HepG2 (cell line): ENCODE measurements around the gene KCNE5. TPM values are rescaled to one million over a fixed set of nuclear protein-coding genes. Genes with fewer than 3 reads are reported as not detected.

Experiments used
- ATAC-seq: fragments of 200-7000 bp; cut with Tn5 transposase; 3 replicates; pipeline ENCODE4 v1.9.1; 2020; ENCODE audit warnings: mild to moderate bottlenecking, moderate library complexity
- Bru-seq: library from RNA; stranded (reverse); fragments of 400-500 nt; gene quantifications from one replicate; lab custom pipeline; 2021; lab: Mats Ljungman, UMichigan
- BruChase-seq, 2 experiments: library from RNA; stranded (reverse); fragments of 400-500 nt; gene quantifications; one replicate each; lab custom pipeline; 2021; lab: Mats Ljungman, UMichigan
- BruUV-seq: library from RNA; stranded (reverse); fragments of 400-500 nt; replicated peaks from 2 replicates; lab custom pipeline; 2021; lab: Mats Ljungman, UMichigan
- CTCF ChIA-PET: fragments of 300-600 bp; formaldehyde crosslinking; extraction: SDS; loops from one replicate; lab custom pipeline; 2021; ENCODE audit warnings: low total read pairs, inconsistent platforms, low intra/inter-chr PET ratio; lab: Yijun Ruan, JAX
- POLR2A ChIA-PET: fragments of 350-600 bp; sonication (Branson Sonifier 250); formaldehyde crosslinking; loops from one replicate; lab custom pipeline; 2020; ENCODE audit warnings: antibody characterized with exemption, inconsistent platforms; lab: Yijun Ruan, JAX
- DNase-seq: peaks from one replicate; pipeline ENCODE4 v3.0.0-alpha.2; 2015; ENCODE audit warnings: low spot score
- FAIRE-seq: peaks from 3 replicates; lab custom pipeline; 2011; peaks lifted over from hg19 to GRCh38; lab: Jason Lieb, UNC
- H2AFZ ChIP-seq: one replicate; pipeline ENCODE4 v1.6.1; 2011; ENCODE audit warnings: low read length, inconsistent platforms
- H3K27ac ChIP-seq: fragments of 300-600 bp; 3 replicates; pipeline ENCODE4 v1.8.0; 2011; ENCODE audit warnings: mixed run types, mild to moderate bottlenecking, mixed read lengths, low read length, inconsistent platforms; ENCODE audit not compliant: insufficient read depth; ENCODE audit errors: extremely low read length
- H3K27me3 ChIP-seq, 2 experiments: fragments of 200-600 bp in 1 of 2; 2 replicates in 1 of 2; 3 replicates in 1 of 2; pipeline versions ENCODE4 v1.6.0 to v1.8.0; 2011; ENCODE audit warnings: low read length in 2 of 2, mild to moderate bottlenecking in 2 of 2, moderate library complexity in 2 of 2, inconsistent platforms in 1 of 2; ENCODE audit not compliant: insufficient read depth in 2 of 2, control insufficient read depth in 1 of 2
- H3K36me3 ChIP-seq, 2 experiments: fragments of 200-600 bp in 1 of 2; replicated peaks in 1 of 2; 2 replicates in 1 of 2; 3 replicates in 1 of 2; pipeline versions ENCODE4 v1.5.1 to v1.8.0; 2011; ENCODE audit warnings: low read length in 2 of 2, inconsistent platforms in 1 of 2; ENCODE audit not compliant: insufficient read depth in 2 of 2, control insufficient read depth in 1 of 2
- H3K4me1 ChIP-seq: 2 replicates; pipeline ENCODE4 v1.5.1; 2012; ENCODE audit warnings: low read length, inconsistent platforms; ENCODE audit not compliant: insufficient read depth
- H3K4me2 ChIP-seq: 2 replicates; pipeline ENCODE4 v1.6.0; 2011; ENCODE audit warnings: low read depth, low read length, inconsistent platforms
- H3K4me3 ChIP-seq, 3 experiments: fragments of 200-600 bp in 1 of 3; sonication (generic), shearing (Covaris generic) in 1 of 3; replicated peaks in 1 of 3; 2 replicates each; pipeline ENCODE4 v1.5.1; 2011 to 2016; ENCODE audit warnings: low read length in 3 of 3, inconsistent platforms in 2 of 3, low read depth in 2 of 3, mild to moderate bottlenecking in 2 of 3, control low read depth in 1 of 3, mixed read lengths in 1 of 3; ENCODE audit not compliant: insufficient read depth in 1 of 3
- H3K79me2 ChIP-seq: one replicate; pipeline ENCODE4 v1.6.1; 2011; ENCODE audit warnings: low read length, inconsistent platforms; ENCODE audit not compliant: insufficient read depth
- H3K9ac ChIP-seq: 2 replicates; pipeline ENCODE4 v1.6.0; 2011; ENCODE audit warnings: mild to moderate bottlenecking, low read depth, low read length, inconsistent platforms; ENCODE audit not compliant: insufficient read depth
- H3K9me3 ChIP-seq: 2 replicates; pipeline ENCODE4 v1.5.1; 2012; ENCODE audit warnings: mild to moderate bottlenecking, low read length
- H4K20me1 ChIP-seq: 2 replicates; pipeline ENCODE4 v1.6.0; 2011; ENCODE audit warnings: inconsistent platforms, mild to moderate bottlenecking, low read length, moderate library complexity; ENCODE audit not compliant: insufficient read depth
- AGO2 ChIP-seq: fragments of 200-400 bp; formaldehyde crosslinking; optimal IDR thresholded peaks from 2 replicates; pipeline ENCODE3; 2017; ENCODE audit warnings: mild to moderate bottlenecking, low read depth, low read length, moderate library complexity
- HNRNPK ChIP-seq: fragments of 200-400 bp; formaldehyde crosslinking; IDR thresholded peaks from 2 replicates; pipeline ENCODE4 v1.6.1; 2018; ENCODE audit warnings: low read length, low read depth, moderate library complexity, mild to moderate bottlenecking; ENCODE audit not compliant: poor library complexity, severe bottlenecking
- HOXD1 ChIP-seq: sonication (generic); formaldehyde crosslinking; IDR thresholded peaks from 2 replicates; pipeline ENCODE4 v1.5.0; 2020; ENCODE audit warnings: missing genetic modification reagents
- MED1 ChIP-seq: sonication (generic); formaldehyde crosslinking; IDR thresholded peaks from 2 replicates; pipeline ENCODE4 v1.4.0; 2020; ENCODE audit warnings: missing genetic modification reagents
- MEIS2 ChIP-seq: sonication (generic); formaldehyde crosslinking; IDR thresholded peaks from 2 replicates; pipeline ENCODE4 v1.9.0; 2021; ENCODE audit warnings: mild to moderate bottlenecking, missing genetic modification reagents
- NCOR1 ChIP-seq: fragments of 200-600 bp; sonication (generic); IDR thresholded peaks from 2 replicates; pipeline ENCODE4 v1.7.0; 2017; ENCODE audit warnings: antibody characterized with exemption, low read length, borderline replicate concordance
- NFIB ChIP-seq: sonication (generic); formaldehyde crosslinking; IDR thresholded peaks from 2 replicates; pipeline ENCODE4 v1.9.0; 2021; ENCODE audit warnings: missing genetic modification reagents, mild to moderate bottlenecking, borderline replicate concordance
- TCF7 ChIP-seq: sonication (generic); IDR thresholded peaks from 2 replicates; pipeline ENCODE4 v1.6.1; 2016; ENCODE audit warnings: antibody characterized with exemption, low read depth
- TFE3 ChIP-seq: IDR thresholded peaks from 2 replicates; pipeline ENCODE4 v1.6.1; 2016
- TRIM24 ChIP-seq: sonication (generic); formaldehyde crosslinking; IDR thresholded peaks from 2 replicates; pipeline ENCODE4 v1.8.0; 2022; ENCODE audit warnings: mild to moderate bottlenecking, missing genetic modification reagents
- ZFP1 ChIP-seq: IDR thresholded peaks from 2 replicates; pipeline ENCODE4 v1.6.1; 2016
- ZNF687 ChIP-seq: sonication (generic); formaldehyde crosslinking; IDR thresholded peaks from 2 replicates; pipeline ENCODE4 v1.5.1; 2020; ENCODE audit warnings: mild to moderate bottlenecking, missing genetic modification reagents, moderate library complexity
- WGBS: methylation state at CpG from one replicate; pipeline ENCODE4 v1.1.6; 2017; ENCODE audit warnings: low lambda C conversion rate; 5-methylcytosine and 5-hydroxymethylcytosine counted together
- in situ Hi-C: cut with HindIII; loops from 2 replicates; pipeline ENCODE4 v1.10.0; 2017; ENCODE audit warnings: low pct_unique_long_range_greater_than_20kb; ENCODE audit not compliant: extremely low pct_ligation_motif_present
- intact Hi-C: fragments of 100-400 bp; cut with micrococcal nuclease; formaldehyde crosslinking; loops from one replicate; pipeline ENCODE4 v1.10.0; 2022; ENCODE audit not compliant: unreplicated experiment
- long read RNA-seq, 2 experiments: library from RNA in 1 of 2; library from polyadenylated mRNA in 1 of 2; stranded (forward) in 1 of 2; unstranded in 1 of 2; transcript quantifications; one replicate each; pipeline ENCODE4 v2.0.0, GENCODE V29; 2019 to 2022
- polyA minus RNA-seq, 3 experiments: library from RNA; depleted of rRNA, polyadenylated mRNA; stranded (reverse); fragments of >200 nt; gene quantifications; 2 replicates each; pipeline ENCODE4 v1.2.3, GENCODE V29; 2011; ENCODE audit warnings: low replicate concordance in 1 of 3
- polyA plus RNA-seq, 8 experiments: library from polyadenylated mRNA; depleted of rRNA in 3 of 8; stranded (reverse) in 7 of 8; unstranded in 1 of 8; fragments of >200 nt; fragmentation: Illumina TruSeq in 4 of 8; extraction: Trizol in 4 of 8; gene quantifications; 2 replicates each; pipeline versions ENCODE4 v1.2.1 to v1.2.3, GENCODE V29; 2011 to 2016; ENCODE audit warnings: low read depth in 4 of 8, missing spikeins in 1 of 8, mixed read lengths in 1 of 8; ENCODE audit not compliant: insufficient read depth in 1 of 8
- total RNA-seq, 5 experiments: library from RNA; depleted of rRNA; stranded (reverse); fragments of >200 nt; fragmentation: Illumina TruSeq; extraction: Trizol; gene quantifications; 2 replicates each; pipeline ENCODE4 v1.2.3, GENCODE V29; 2016; ENCODE audit warnings: low read depth in 1 of 5

Gene KCNE5
- total RNA-seq (2016; rRNA removed; fragmentation: Illumina TruSeq; extraction: Trizol), result 0.31 and 0.33 TPM in 2 replicates
- total RNA-seq (2016; cell fraction: cytosol; rRNA removed; fragmentation: Illumina TruSeq; extraction: Trizol; ENCODE audit: low read depth), result not detected in 2 replicates
- total RNA-seq (2016; cell fraction: insoluble cytoplasmic fraction; rRNA removed; fragmentation: Illumina TruSeq; extraction: Trizol), result 0.32 TPM in 1 of 2 replicates, not detected in the other
- total RNA-seq (2016; cell fraction: membrane; rRNA removed; fragmentation: Illumina TruSeq; extraction: Trizol), result 0.10 and 0.19 TPM in 2 replicates
- total RNA-seq (2016; cell fraction: nucleus; rRNA removed; fragmentation: Illumina TruSeq; extraction: Trizol), result 0.68 and 0.81 TPM in 2 replicates
- polyA plus RNA-seq (2011; rRNA removed), result 1.1 and 1.4 TPM in 2 replicates
- polyA plus RNA-seq (2011; cell fraction: cytosol; rRNA removed), result 0.55 and 0.60 TPM in 2 replicates
- 7.8 and 9.1 TPM in 2 replicates for polyA plus RNA-seq (2011; cell fraction: nucleus; rRNA removed)
- 0.74 and 1.1 TPM in 2 replicates for polyA plus RNA-seq (2012)
- polyA plus RNA-seq (2016; cell fraction: cytosol; fragmentation: Illumina TruSeq; extraction: Trizol; ENCODE audit: low read depth), result 0.14 TPM in 1 of 2 replicates, not detected in the other
- polyA plus RNA-seq (2016; cell fraction: insoluble cytoplasmic fraction; fragmentation: Illumina TruSeq; extraction: Trizol; ENCODE audit: low read depth), result 0.15 and 0.27 TPM in 2 replicates
- 0.10 TPM in 1 of 2 replicates, not detected in the other for polyA plus RNA-seq (2016; cell fraction: membrane; fragmentation: Illumina TruSeq; extraction: Trizol; ENCODE audit: low read depth)
- 0.95 TPM in 1 of 2 replicates, not detected in the other for polyA plus RNA-seq (2016; cell fraction: nucleus; fragmentation: Illumina TruSeq; extraction: Trizol; ENCODE audit: insufficient read depth, low read depth)
- 2.6 and 13.2 TPM in 2 replicates for polyA minus RNA-seq (2011; rRNA and poly(A)+ RNA removed; ENCODE audit: low replicate concordance)
- polyA minus RNA-seq (2011; cell fraction: cytosol; rRNA and poly(A)+ RNA removed), result 0.79 and 1.2 TPM in 2 replicates
- 18.4 and 25.6 TPM in 2 replicates for polyA minus RNA-seq (2011; cell fraction: nucleus; rRNA and poly(A)+ RNA removed)
- Bru-seq, nascent RNA, result percentile 60 among the genes with signal in this experiment
- BruChase-seq, experiment 1, labeled RNA remaining after a 6-hour chase, result percentile 90 among the genes with signal in this experiment
- BruChase-seq, experiment 2, labeled RNA remaining after a 2-hour chase, result percentile 90 among the genes with signal in this experiment
- long read RNA-seq, experiment 1, result 0 reads
- long read RNA-seq, experiment 2, result 0 reads

- H3K4me3 ChIP-seq, result no peak within 1 kb of the TSS
- no peak within 1 kb of the TSS for H3K27ac ChIP-seq
- intact Hi-C loops (no loop called here), in situ Hi-C loops (no loop called here)
- H3K36me3 ChIP-seq, result no peaks in the 10 kb centered on the region; a peak in 1 of 5 replicates
- no peaks in the 10 kb centered on the region for H4K20me1 ChIP-seq
- CTCF ChIA-PET, result no interaction called here
- no peak within 1 kb of the TSS for H3K4me2 ChIP-seq
- H3K9ac ChIP-seq, result no peak within 1 kb of the TSS
- ATAC-seq (peak; percentile 8), DNase-seq (no peak), FAIRE-seq (no peak)
- POLR2A ChIA-PET, result no interaction called here
- no peaks in the 10 kb centered on the region for H3K9me3 ChIP-seq
- H2AFZ ChIP-seq, result no peak within 1 kb of the TSS
- 99% methylated on average over 39 of the region's 79 CpGs for WGBS
- BruUV-seq, result no TSS peak
- no peaks in the 10 kb centered on the region for H3K79me2 ChIP-seq
- H3K4me1 ChIP-seq, result peaks cover 20% of the 10 kb centered on the region
- H3K27me3 ChIP-seq, result no peaks in the 10 kb centered on the region
- no peak for TF ChIP-seq ZFP1 (CRISPR knock-in tag)
- TF ChIP-seq TCF7, result no peak
- no peak for TF ChIP-seq NCOR1
- no peak for TF ChIP-seq TRIM24 (CRISPR knock-in tag)
- no peak for TF ChIP-seq HOXD1 (CRISPR knock-in tag)
- TF ChIP-seq ZNF687 (CRISPR knock-in tag), result no peak
- TF ChIP-seq MED1, result no peak
- peak; percentile 26 for TF ChIP-seq HNRNPK
- no peak for TF ChIP-seq TFE3 (CRISPR knock-in tag)
- peak; percentile 43 for TF ChIP-seq AGO2
- no peak for TF ChIP-seq MEIS2 (CRISPR knock-in tag)
- TF ChIP-seq NFIB, result no peak
Measured at GRCh38 chrX:109624641-109625616, at the start of gene KCNE5. TSS of gene KCNE5 (minus strand) at chrX:109625172. CDS start at chrX:109625020, 152 bp downstream.
